UCSD-AML1 (cell line): Measurements from ENCODE around the gene CD84.
"Not testable (repeated sequence)": the region's sequence is repeated elsewhere in the genome, so short reads cannot be mapped to it uniquely, and the experiment has no call there.

Experiments
- DNase-seq: peaks from one replicate; lab custom pipeline; 2025; ENCODE audit not compliant: unreplicated experiment; lab: John Stamatoyannopoulos, UW

CD84 gene

GRCh38 chr1:160579216-160579701, at the start of gene CD84:
Gene CD84, minus strand, starts transcription at chr1:160579496. Its CDS starts 59 bp downstream, at chr1:160579437.
- no peak for DNase-seq

- no peak for DNase-seq
Observed at GRCh38 chr1:160628799-160629263, 49.5 kb upstream of the CD84 start.

- not testable (repeated sequence) for DNase-seq
Observed at GRCh38 chr1:160627677-160628289, 48.5 kb upstream of the CD84 start.

GRCh38 chr1:160626509-160627342, 47.4 kb upstream of the CD84 start:
- peak; percentile 28 for DNase-seq

- no peak for DNase-seq
Observed at GRCh38 chr1:160625725-160626498, 46.6 kb upstream of the CD84 start.

- DNase-seq, result no peak
Observed at GRCh38 chr1:160625321-160625720, 46.0 kb upstream of the CD84 start.

- DNase-seq, result no peak
Observed at GRCh38 chr1:160624464-160624863, 45.2 kb upstream of the CD84 start.

- no peak for DNase-seq
Observed at GRCh38 chr1:160623862-160624261, 44.6 kb upstream of the CD84 start.

- DNase-seq, result no peak
Observed at GRCh38 chr1:160623227-160623633, 43.9 kb upstream of the CD84 start.

GRCh38 chr1:160622501-160623226, 43.4 kb upstream of the CD84 start:
- no peak for DNase-seq

GRCh38 chr1:160621633-160622413, 42.5 kb upstream of the CD84 start:
- peak; percentile 66 for DNase-seq

GRCh38 chr1:160620942-160621632, 41.8 kb upstream of the CD84 start:
- DNase-seq, result no peak

- no peak for DNase-seq
Observed at GRCh38 chr1:160619742-160620277, 40.5 kb upstream of the CD84 start.

- no peak for DNase-seq
Observed at GRCh38 chr1:160618763-160619274, 39.5 kb upstream of the CD84 start.

- no peak for DNase-seq
Observed at GRCh38 chr1:160618327-160618726, 39.0 kb upstream of the CD84 start.

GRCh38 chr1:160615660-160616059, 36.4 kb upstream of the CD84 start:
- no peak for DNase-seq

GRCh38 chr1:160614410-160614809, 35.1 kb upstream of the CD84 start:
- DNase-seq, result no peak

GRCh38 chr1:160612613-160613218, 33.4 kb upstream of the CD84 start:
- DNase-seq, result no peak
